ENCODE results near the gene EPB41. TPM values are rescaled to one million over a fixed set of nuclear protein-coding genes. Genes with fewer than 3 reads are reported as not detected.

Gene EPB41
- total and polyA plus RNA-seq, 2 donors (not counting 3 experiments of a cell fraction or from before 2014, with no cell fraction given) = 22.3 to 45.7 TPM

- FAIRE-seq (no peak), DNase-seq (ENCODE audit: low read depth, low spot score) (no peak)
- Histone ChIP-seq H3K9me3 (replicated peaks; ENCODE audit: control insufficient read depth, insufficient read depth, low read length) (no peaks in the 10 kb centered on the region), H3K4me2 (ENCODE audit: insufficient read depth, low read length) (no peak overlapping the region), H3K27me3 (ENCODE audit: control insufficient read depth in 2 of 2, insufficient read depth in 2 of 2, low read length in 2 of 2) (no peaks in the 10 kb centered on the region), H3K27ac (ENCODE audit: insufficient read depth, low read depth, low read length) (no peak overlapping the region), H3K36me3 (ENCODE audit: control insufficient read depth in 2 of 2, extremely low read depth in 1 of 2, insufficient read depth in 2 of 2, low read length in 2 of 2) (no peaks in the 10 kb centered on the region), H3K4me1 (ENCODE audit: control insufficient read depth, extremely low read depth, insufficient read depth, low read length) (peaks cover 10% of the 10 kb centered on the region), H3K9me1 (replicated peaks; ENCODE audit: control insufficient read depth, extremely low read depth, insufficient read depth, low read length) (no peaks in the 10 kb centered on the region), H2AFZ (ENCODE audit: low read depth, low read length) (no peak overlapping the region), H3K9ac (replicated peaks; ENCODE audit: extremely low read depth, insufficient read depth, low read length) (no peak overlapping the region), H3K4me3 (replicated peaks in 1 of 3; ENCODE audit: insufficient read depth in 1 of 3, low read depth in 1 of 3, low read length in 3 of 3) (no peak overlapping the region), H3K79me2 (ENCODE audit: control insufficient read depth, insufficient read depth, low read length) (no peaks in the 10 kb centered on the region), H4K20me1 (replicated peaks; ENCODE audit: control insufficient read depth, extremely low read depth, insufficient read depth, low read length) (no peaks in the 10 kb centered on the region)
- ChIA-PET CTCF (interaction anchor here (1.5 kb wide), 1 partner anchor 36 kb away, joined by 4 read pairs; no protein-coding TSS in a partner anchor), POLR2A (interaction anchor here (0.6 kb wide), 1 partner anchor 202 kb away, joined by 3 read pairs; no protein-coding TSS in a partner anchor)
- BruUV-seq (replicated peaks) = no TSS peak
- dilution Hi-C loops (cut with MboI; ENCODE audit: extremely low pct_ligation_motif_present, low sequenced_read_pairs) (no loop called here), intact Hi-C loops (cut with micrococcal nuclease) (no loop called here)
- TF ChIP-seq JUN (IDR thresholded peaks at IDR 0.05; ENCODE audit: borderline replicate concordance, insufficient read depth, insufficient read length, low read depth) = no peak
Measured at GRCh38 chr1:28917757-28918118, 3.4 kb downstream of the EPB41 start.

GRCh38 chr1:28921286-28921869 lies 7.0 kb downstream of the EPB41 start:
- Histone ChIP-seq H3K27ac (ENCODE audit: insufficient read depth, low read depth, low read length) (no peak overlapping the region), H3K4me3 (replicated peaks in 1 of 3; ENCODE audit: insufficient read depth in 1 of 3, low read depth in 1 of 3, low read length in 3 of 3) (no peak overlapping the region), H3K4me2 (ENCODE audit: insufficient read depth, low read length) (no peak overlapping the region), H3K36me3 (ENCODE audit: control insufficient read depth in 2 of 2, extremely low read depth in 1 of 2, insufficient read depth in 2 of 2, low read length in 2 of 2) (no peaks in the 10 kb centered on the region), H3K9ac (replicated peaks; ENCODE audit: extremely low read depth, insufficient read depth, low read length) (no peak overlapping the region), H3K9me3 (replicated peaks; ENCODE audit: control insufficient read depth, insufficient read depth, low read length) (no peaks in the 10 kb centered on the region), H4K20me1 (replicated peaks; ENCODE audit: control insufficient read depth, extremely low read depth, insufficient read depth, low read length) (no peaks in the 10 kb centered on the region), H3K4me1 (ENCODE audit: control insufficient read depth, extremely low read depth, insufficient read depth, low read length) (peaks cover 4% of the 10 kb centered on the region), H3K79me2 (ENCODE audit: control insufficient read depth, insufficient read depth, low read length) (peaks cover 4% of the 10 kb centered on the region), H3K9me1 (replicated peaks; ENCODE audit: control insufficient read depth, extremely low read depth, insufficient read depth, low read length) (no peaks in the 10 kb centered on the region), H2AFZ (ENCODE audit: low read depth, low read length) (no peak overlapping the region), H3K27me3 (ENCODE audit: control insufficient read depth in 2 of 2, insufficient read depth in 2 of 2, low read length in 2 of 2) (no peaks in the 10 kb centered on the region)
- intact Hi-C loops (cut with micrococcal nuclease) (loop anchor here (10.0 kb wide), 1 partner anchor 63 kb away; no protein-coding TSS in a partner anchor), dilution Hi-C loops (cut with MboI; ENCODE audit: extremely low pct_ligation_motif_present, low sequenced_read_pairs) (no loop called here)
- FAIRE-seq = no peak
- BruUV-seq (replicated peaks) = no TSS peak
- ChIA-PET POLR2A (no interaction called here), CTCF (no interaction called here)
- no peak for TF ChIP-seq MYC (IDR thresholded peaks at IDR 0.05; ENCODE audit: low read depth, low read length)
- DNase-seq (ENCODE audit: low read depth, low spot score) = no peak

All from endothelial cell of umbilical vein (primary cell).